Stromal cell of bone marrow (primary cell): Measurements from ENCODE around the gene CLASP1.
"Not testable (repeated sequence)": the region's sequence is repeated elsewhere in the genome, so short reads cannot be mapped to it uniquely, and the experiment has no call there.

Source experiments
- DNase-seq: peaks from one replicate; pipeline ENCODE4 v3.0.0-alpha.2; 2012; ENCODE audit warnings: low read depth

CLASP1 gene

GRCh38 chr2:121319941-121320340 lies 329.3 kb downstream of the CLASP1 start:
- no peak for DNase-seq

- DNase-seq, result no peak
Measured at GRCh38 chr2:121316986-121317385, 332.3 kb downstream of the CLASP1 start.

- DNase-seq, result not testable (repeated sequence)
Measured at GRCh38 chr2:121313701-121314100, 335.6 kb downstream of the CLASP1 start.

GRCh38 chr2:121309801-121310200 lies 339.5 kb downstream of the CLASP1 start:
- DNase-seq, result no peak

GRCh38 chr2:121309323-121309722 lies 339.9 kb downstream of the CLASP1 start:
- DNase-seq, result no peak

- no peak for DNase-seq
Measured at GRCh38 chr2:121307048-121307447, 342.2 kb downstream of the CLASP1 start.

GRCh38 chr2:121304941-121305340 lies 344.3 kb downstream of the CLASP1 start:
- no peak for DNase-seq

- DNase-seq, result no peak
Measured at GRCh38 chr2:121303531-121304263, 345.6 kb downstream of the CLASP1 start.

GRCh38 chr2:121301190-121301589 lies 348.1 kb downstream of the CLASP1 start:
- DNase-seq, result not testable (repeated sequence)

GRCh38 chr2:121298476-121298875 lies 350.8 kb downstream of the CLASP1 start:
- no peak for DNase-seq

- not testable (repeated sequence) for DNase-seq
Measured at GRCh38 chr2:121297866-121298265, 351.4 kb downstream of the CLASP1 start.

- peak; percentile 6 for DNase-seq
Measured at GRCh38 chr2:121297217-121297830, 351.9 kb downstream of the CLASP1 start.

- no peak for DNase-seq
Measured at GRCh38 chr2:121295911-121296650, 353.2 kb downstream of the CLASP1 start.

GRCh38 chr2:121294881-121295840 lies 354.1 kb downstream of the CLASP1 start:
- DNase-seq, result no peak

- no peak for DNase-seq
Measured at GRCh38 chr2:121293450-121294325, 355.6 kb downstream of the CLASP1 start.

GRCh38 chr2:121291251-121291580 lies 358.0 kb downstream of the CLASP1 start:
- no peak for DNase-seq

GRCh38 chr2:121289271-121289670 lies 360.0 kb downstream of the CLASP1 start:
- DNase-seq, result no peak

- DNase-seq, result no peak
Measured at GRCh38 chr2:121288454-121289231, 360.6 kb downstream of the CLASP1 start.

GRCh38 chr2:121287956-121288355 lies 361.3 kb downstream of the CLASP1 start:
- DNase-seq, result no peak
